ENCODE data around the gene RNU4-1. TPM values are rescaled to one million over a fixed set of nuclear protein-coding genes. Genes with fewer than 3 reads are reported as not detected.

RNU4-1 gene
- total and polyA plus RNA-seq, 2 experiments from 2014 or later: 6.0 TPM; not detected in 1

- Histone ChIP-seq H2AFZ (no peak overlapping the region), H3F3A (replicated peaks; ENCODE audit: low read depth) (0 out of 2 replicates have a peak, but pooled peaks cover 19% of the 10 kb centered on the region), H3K79me2 (replicated peaks; ENCODE audit: insufficient read depth) (peaks cover 78% of the 10 kb centered on the region), H3K9me2 (ENCODE audit: insufficient read depth) (no peaks in the 10 kb centered on the region), H3K4me2 (0 out of 2 replicates have a peak overlapping the region, but pooled peaks have one; percentile 94), H3K4me1 (ENCODE audit: insufficient read depth) (peaks cover 48% of the 10 kb centered on the region), H3K27ac (ENCODE audit: low read depth) (0 out of 2 replicates have a peak overlapping the region, but pooled peaks have one; percentile 39), H3K27me3 (ENCODE audit: insufficient read depth) (no peaks in the 10 kb centered on the region), H4K20me1 (replicated peaks; ENCODE audit: insufficient read depth) (peaks cover 22% of the 10 kb centered on the region), H3K4me3 (no peak overlapping the region), H3K36me3 (ENCODE audit: insufficient read depth) (no peaks in the 10 kb centered on the region)
- peaks cover 14% of the 10 kb centered on the region for H3K27me3 Mint-ChIP-seq (ENCODE audit: insufficient read depth, low read depth, poor library complexity)
- H3K4me1 Mint-ChIP-seq: peaks cover 56% of the 10 kb centered on the region
- H3K27ac Mint-ChIP-seq: no peak overlapping the region
- ATAC-seq (no peak), DNase-seq (ENCODE audit: low spot score) (no peak)
- H3K36me3 Mint-ChIP-seq (ENCODE audit: low read depth): peaks cover 2% of the 10 kb centered on the region; the same call in 1 of the 3 replicates
- H3K4me3 Mint-ChIP-seq: peak overlapping the region; percentile 11; the same call in 1 of the 3 replicates
- no peak for TF ChIP-seq CTCF (conservative IDR thresholded peaks at IDR 0.05; ENCODE audit: low read depth in 2 of 2)
- TF ChIP-seq CREB1 (CRISPR knock-in tag; IDR thresholded peaks at IDR 0.05; ENCODE audit: low read depth): no peak
- TF ChIP-seq NANOG (IDR thresholded peaks at IDR 0.05; ENCODE audit: borderline replicate concordance): no peak
- no peak for TF ChIP-seq POLR2AphosphoS5 (IDR thresholded peaks at IDR 0.05; ENCODE audit: low read depth)
- no peak for TF ChIP-seq STAT1 (IDR thresholded peaks at IDR 0.05; ENCODE audit: unreplicated experiment)
- no peak for TF ChIP-seq JUNB (IDR thresholded peaks at IDR 0.05; ENCODE audit: unreplicated experiment)
- no peak for TF ChIP-seq ZNF462 (CRISPR knock-in tag; IDR thresholded peaks at IDR 0.05)
- no peaks in the 10 kb centered on the region for H3K9me3 Mint-ChIP-seq
Measured at GRCh38 chr12:120261951-120262851, 30.8 kb downstream of the RNU4-1 start.

Data from GM23338 (cell line).